Measurements from ENCODE around the gene FBLIM1.

FBLIM1 gene

DNA sequence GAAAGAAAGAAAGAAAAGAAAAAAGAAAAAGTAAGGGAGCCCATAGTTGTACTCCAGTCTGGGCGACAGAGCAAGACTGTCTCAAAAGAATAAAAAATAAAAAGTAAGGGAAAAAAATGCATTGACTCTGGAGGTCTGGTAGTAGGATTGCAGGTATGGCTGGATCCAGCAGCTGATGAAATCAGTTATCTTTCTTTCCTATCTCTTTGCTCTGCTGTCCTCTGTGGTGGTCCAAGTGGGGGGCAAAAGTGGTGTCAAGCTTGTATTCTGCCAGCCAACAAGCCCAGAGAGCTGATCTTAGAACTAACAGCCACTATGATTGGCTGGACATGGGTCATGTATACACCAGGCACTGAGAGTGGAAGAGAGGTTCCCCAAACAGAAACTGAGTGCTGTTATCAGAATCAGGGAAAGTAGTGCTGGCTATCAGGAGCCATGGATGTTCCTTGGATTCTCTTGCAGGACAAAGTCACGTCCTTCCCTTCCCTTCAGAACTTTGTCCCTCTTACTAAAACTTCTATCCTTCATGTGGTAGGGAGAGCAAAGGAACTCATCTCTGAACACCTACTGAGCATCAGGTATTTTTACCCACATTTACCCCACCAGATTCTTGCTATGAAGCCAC is 3.5 kb upstream of the FBLIM1 start:
- WGBS (ENCODE audit: insufficient coverage): 100% methylated on average over 1 of the region's 2 CpGs
- no peak for DNase-seq

DNA sequence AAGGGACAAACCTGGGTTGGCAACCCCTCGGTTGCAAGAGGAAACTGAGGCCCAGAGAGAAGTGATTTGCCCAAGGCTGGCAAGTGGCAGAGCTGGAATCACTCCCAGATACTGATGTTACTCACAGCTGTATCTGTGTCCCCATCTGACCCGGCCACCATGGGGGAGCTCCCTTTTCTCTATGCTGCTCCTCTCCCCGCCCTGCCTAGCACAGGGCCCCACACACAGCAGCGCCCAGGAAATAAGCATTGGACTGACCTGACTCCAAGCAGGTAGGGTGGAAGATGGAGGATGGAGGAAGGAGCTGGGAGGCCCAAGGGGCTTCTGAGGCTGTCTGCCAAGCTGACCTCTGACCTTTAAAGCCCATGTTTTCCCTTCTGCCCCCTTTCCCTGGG is 3.0 kb upstream of the FBLIM1 start:
- no peaks in the 10 kb centered on the region for H3K36me3 ChIP-seq (ENCODE audit: control insufficient read depth in 4 of 4, insufficient read depth in 4 of 4, low read length in 3 of 4)
- peaks cover 0 to 21% (median 12%) of the 10 kb centered on the region in 4 experiments for H3K4me1 ChIP-seq (ENCODE audit: control extremely low read depth in 1 of 4, control insufficient read depth in 4 of 4, insufficient read depth in 4 of 4, low read length in 3 of 4)
- H3K27ac ChIP-seq (ENCODE audit: insufficient read depth in 1 of 2, low read depth in 1 of 2, low read length in 2 of 2, poor library complexity in 1 of 2, severe bottlenecking in 2 of 2): no peak overlapping the region
- 92% methylated on average over 3 of the region's 4 CpGs for WGBS (ENCODE audit: insufficient coverage)
- H3K4me3 ChIP-seq (ENCODE audit: control insufficient read depth in 1 of 7, extremely low read depth in 1 of 7, insufficient read depth in 4 of 7, low read depth in 2 of 7, low read length in 6 of 7): no peak overlapping the region
- no peak for DNase-seq
- ChIA-PET POLR2A (interaction anchor here (0.6 kb wide), 1 partner anchor 552 kb away, joined by 4 read pairs; no protein-coding TSS in a partner anchor), CTCF (interaction anchor here (1.1 kb wide), 1 partner anchor 15 kb away, joined by 4 read pairs; no protein-coding TSS in a partner anchor)
- no peaks in the 10 kb centered on the region for H3K9me3 ChIP-seq (ENCODE audit: control extremely low read depth in 1 of 5, control insufficient read depth in 4 of 5, insufficient read depth in 2 of 5, low read depth in 1 of 5, low read length in 4 of 5)
- H3K27me3 ChIP-seq (replicated peaks in 2 of 5; ENCODE audit: control insufficient read depth in 4 of 5, insufficient read depth in 5 of 5, low read length in 4 of 5): peaks cover 0 to 54% (median 33%) of the 10 kb centered on the region in 5 experiments

More for the DNA sequence above, 3.5 kb upstream of the FBLIM1 start:
- peaks cover 0 to 49% (median 31%) of the 10 kb centered on the region in 5 experiments for H3K27me3 ChIP-seq (replicated peaks in 2 of 5; ENCODE audit: control insufficient read depth in 4 of 5, insufficient read depth in 5 of 5, low read length in 4 of 5)
- ChIA-PET POLR2A (no interaction called here), CTCF (interaction anchor here (1.1 kb wide), 1 partner anchor 14 kb away, joined by 4 read pairs; no protein-coding TSS in a partner anchor)
- H3K9me3 ChIP-seq (ENCODE audit: control extremely low read depth in 1 of 5, control insufficient read depth in 4 of 5, insufficient read depth in 2 of 5, low read depth in 1 of 5, low read length in 4 of 5): no peaks in the 10 kb centered on the region
- no peaks in the 10 kb centered on the region for H3K36me3 ChIP-seq (ENCODE audit: control insufficient read depth in 4 of 4, insufficient read depth in 4 of 4, low read length in 3 of 4)
- H3K27ac ChIP-seq (ENCODE audit: insufficient read depth in 1 of 2, low read depth in 1 of 2, low read length in 2 of 2, poor library complexity in 1 of 2, severe bottlenecking in 2 of 2): no peak overlapping the region
- no peak overlapping the region for H3K4me3 ChIP-seq (ENCODE audit: control insufficient read depth in 1 of 7, extremely low read depth in 1 of 7, insufficient read depth in 4 of 7, low read depth in 2 of 7, low read length in 6 of 7)
- H3K4me1 ChIP-seq (ENCODE audit: control extremely low read depth in 1 of 4, control insufficient read depth in 4 of 4, insufficient read depth in 4 of 4, low read length in 3 of 4): peaks cover 0 to 21% (median 12%) of the 10 kb centered on the region in 4 experiments

DNA sequence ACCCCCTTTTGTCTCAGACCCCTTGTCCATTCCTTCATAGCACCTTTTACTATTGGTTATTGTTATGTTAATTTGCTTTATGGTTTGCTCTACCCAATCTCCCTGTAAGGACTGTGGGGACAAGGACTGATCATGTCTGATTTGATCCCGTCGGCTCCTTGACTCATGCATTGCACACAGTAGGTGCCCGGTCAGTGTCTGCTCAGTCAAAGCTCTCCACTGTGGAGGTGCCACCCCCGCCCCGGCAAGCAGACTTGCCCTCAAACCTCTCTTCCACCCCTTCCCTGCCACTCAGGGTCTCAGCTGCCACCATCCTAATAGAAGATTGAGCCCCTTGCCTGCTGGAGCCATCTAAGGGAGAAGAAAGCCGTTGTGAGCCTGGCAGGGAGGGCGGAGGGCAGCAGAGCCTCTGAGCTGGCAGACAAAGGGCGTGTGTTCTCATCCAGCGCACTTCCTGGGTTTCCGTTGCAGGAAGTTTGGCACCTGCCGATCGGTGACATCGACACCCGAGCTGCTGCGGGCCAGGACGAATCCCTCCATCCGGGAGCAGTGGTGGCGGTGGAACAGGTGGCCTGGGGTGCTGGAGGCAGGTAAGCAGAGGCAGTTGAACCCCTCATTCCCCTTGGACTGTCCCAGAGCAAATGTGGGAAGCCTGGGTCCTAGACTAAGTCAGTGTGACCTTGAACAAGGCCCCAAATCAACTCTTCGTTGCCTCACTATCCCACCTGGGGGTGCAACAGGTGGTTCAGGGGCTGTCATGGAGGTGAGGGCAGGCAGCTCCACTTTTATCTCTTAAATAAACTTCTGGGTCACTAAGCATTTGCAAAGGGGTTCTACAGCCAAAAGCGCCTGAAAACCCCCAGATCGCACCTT is 2.2 kb upstream of the FBLIM1 start:
- H3K27me3 ChIP-seq (replicated peaks in 2 of 5; ENCODE audit: control insufficient read depth in 4 of 5, insufficient read depth in 5 of 5, low read length in 4 of 5): peaks cover 0 to 62% (median 37%) of the 10 kb centered on the region in 5 experiments
- POLR2A ChIA-PET: interaction anchor here (0.6 kb wide), 1 partner anchor 551 kb away, joined by 4 read pairs; no protein-coding TSS in a partner anchor
- 13% methylated on average over 19 of the region's 21 CpGs for WGBS (ENCODE audit: insufficient coverage)

DNA sequence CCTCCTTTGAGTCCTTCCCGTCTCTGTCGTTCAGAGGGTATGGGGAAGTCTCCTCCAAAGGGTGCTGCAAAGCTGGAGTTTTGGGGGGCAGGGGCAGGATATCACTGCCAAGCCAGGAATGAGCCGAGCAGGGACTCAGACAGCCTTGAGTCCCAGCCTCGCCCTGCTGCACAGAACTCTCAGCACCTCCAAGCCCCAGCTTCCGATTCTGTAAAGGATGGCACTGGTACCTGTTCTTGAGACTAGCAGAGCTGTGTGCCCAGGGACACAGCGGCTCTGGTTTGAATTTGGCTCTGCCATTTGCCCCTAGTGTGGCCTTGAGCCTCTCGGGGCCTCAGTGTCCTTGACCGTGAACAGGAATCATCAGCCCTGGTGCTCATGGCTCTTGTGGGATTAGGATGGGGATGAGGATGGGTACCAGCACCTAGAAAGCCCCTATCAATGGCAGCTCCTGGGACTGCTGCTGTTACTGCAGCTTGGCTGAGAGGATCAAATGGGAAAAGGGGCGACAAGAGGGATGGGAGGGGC is 1.5 kb upstream of the FBLIM1 start:
- H3K4me1 ChIP-seq (ENCODE audit: control extremely low read depth in 1 of 4, control insufficient read depth in 4 of 4, insufficient read depth in 4 of 4, low read length in 3 of 4): peaks cover 0 to 21% (median 12%) of the 10 kb centered on the region in 4 experiments
- ChIA-PET CTCF (no interaction called here), POLR2A (no interaction called here)
- peak in 1 of 3 donors; percentile 51 for DNase-seq
- H3K4me3 ChIP-seq (ENCODE audit: control insufficient read depth in 1 of 7, extremely low read depth in 1 of 7, insufficient read depth in 4 of 7, low read depth in 2 of 7, low read length in 6 of 7): no peak overlapping the region
- H3K9me3 ChIP-seq (ENCODE audit: control extremely low read depth in 1 of 5, control insufficient read depth in 4 of 5, insufficient read depth in 2 of 5, low read depth in 1 of 5, low read length in 4 of 5): no peaks in the 10 kb centered on the region
- H3K27ac ChIP-seq (ENCODE audit: insufficient read depth in 1 of 2, low read depth in 1 of 2, low read length in 2 of 2, poor library complexity in 1 of 2, severe bottlenecking in 2 of 2): no peak overlapping the region
- H3K36me3 ChIP-seq (ENCODE audit: control insufficient read depth in 4 of 4, insufficient read depth in 4 of 4, low read length in 3 of 4): no peaks in the 10 kb centered on the region
- 54% methylated on average over 7 of the region's 9 CpGs for WGBS (ENCODE audit: insufficient coverage)
- H3K27me3 ChIP-seq (replicated peaks in 2 of 5; ENCODE audit: control insufficient read depth in 4 of 5, insufficient read depth in 5 of 5, low read length in 4 of 5): peaks cover 0 to 68% (median 37%) of the 10 kb centered on the region in 5 experiments

More for the DNA sequence above, 2.2 kb upstream of the FBLIM1 start:
- peak; percentile 28 to 63 (median 57) for DNase-seq
- Histone ChIP-seq H3K36me3 (ENCODE audit: control insufficient read depth in 4 of 4, insufficient read depth in 4 of 4, low read length in 3 of 4) (no peaks in the 10 kb centered on the region), H3K9me3 (ENCODE audit: control extremely low read depth in 1 of 5, control insufficient read depth in 4 of 5, insufficient read depth in 2 of 5, low read depth in 1 of 5, low read length in 4 of 5) (no peaks in the 10 kb centered on the region), H3K4me3 (ENCODE audit: control insufficient read depth in 1 of 7, extremely low read depth in 1 of 7, insufficient read depth in 4 of 7, low read depth in 2 of 7, low read length in 6 of 7) (peak overlapping the region in 3 of 7 experiments; percentile 19 to 45 (median 36)), H3K27ac (ENCODE audit: insufficient read depth in 1 of 2, low read depth in 1 of 2, low read length in 2 of 2, poor library complexity in 1 of 2, severe bottlenecking in 2 of 2) (no peak overlapping the region), H3K4me1 (ENCODE audit: control extremely low read depth in 1 of 4, control insufficient read depth in 4 of 4, insufficient read depth in 4 of 4, low read length in 3 of 4) (peaks cover 0 to 21% (median 12%) of the 10 kb centered on the region in 4 experiments)
- CTCF ChIA-PET: interaction anchor here (1.1 kb wide), 1 partner anchor 15 kb away, joined by 4 read pairs; no protein-coding TSS in a partner anchor

DNA sequence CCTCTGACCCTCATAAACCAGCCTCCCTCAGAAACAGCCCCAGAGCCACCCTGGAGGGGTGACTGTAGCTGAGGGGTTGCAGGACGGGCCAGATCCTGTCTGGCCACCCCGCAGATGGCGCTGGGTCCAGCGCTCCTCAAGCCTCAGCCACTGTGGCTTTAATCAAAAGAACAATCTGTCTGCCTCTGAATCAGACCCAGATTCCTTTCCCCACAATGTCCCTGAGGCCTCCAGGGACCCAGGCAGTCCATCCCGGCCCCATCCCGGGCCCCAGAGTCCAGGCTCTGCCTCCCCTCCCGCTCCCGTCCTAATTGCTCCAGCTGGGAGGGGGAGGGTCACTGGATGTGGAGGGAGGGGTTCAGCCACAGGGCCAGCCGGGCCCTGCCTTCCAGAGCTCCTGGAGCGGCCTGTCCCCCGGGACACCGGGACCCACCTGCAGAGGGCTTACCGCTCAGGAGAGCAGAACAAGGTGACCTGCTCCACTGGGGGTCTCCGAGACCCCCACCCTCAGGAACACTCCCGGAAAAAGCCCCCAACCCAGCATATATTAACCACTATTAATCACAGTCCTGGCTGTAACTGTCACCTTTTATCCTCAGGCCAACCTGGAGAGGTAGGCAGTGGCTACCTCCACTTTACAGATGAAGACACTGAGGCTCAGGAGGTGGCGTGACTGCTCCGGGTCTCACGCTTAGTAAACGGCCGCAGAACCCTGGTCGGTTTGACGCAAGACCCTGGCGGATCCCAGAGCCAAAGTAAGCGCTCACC is 836 bp upstream of the FBLIM1 start:
- H3K27me3 ChIP-seq (replicated peaks in 2 of 5; ENCODE audit: control insufficient read depth in 4 of 5, insufficient read depth in 5 of 5, low read length in 4 of 5): peaks cover 0 to 74% (median 37%) of the 10 kb centered on the region in 5 experiments
- POLR2A ChIA-PET: no interaction called here
- H3K36me3 ChIP-seq (ENCODE audit: control insufficient read depth in 4 of 4, insufficient read depth in 4 of 4, low read length in 3 of 4): no peaks in the 10 kb centered on the region
- peaks cover 0 to 21% (median 12%) of the 10 kb centered on the region in 4 experiments for H3K4me1 ChIP-seq (ENCODE audit: control extremely low read depth in 1 of 4, control insufficient read depth in 4 of 4, insufficient read depth in 4 of 4, low read length in 3 of 4)
- H3K27ac ChIP-seq (ENCODE audit: insufficient read depth in 1 of 2, low read depth in 1 of 2, low read length in 2 of 2, poor library complexity in 1 of 2, severe bottlenecking in 2 of 2): no peak overlapping the region
- H3K4me3 ChIP-seq (ENCODE audit: control insufficient read depth in 1 of 7, extremely low read depth in 1 of 7, insufficient read depth in 4 of 7, low read depth in 2 of 7, low read length in 6 of 7): no peak overlapping the region
- WGBS (ENCODE audit: insufficient coverage): 10% methylated on average over 19 of the region's 24 CpGs
- H3K9me3 ChIP-seq (ENCODE audit: control extremely low read depth in 1 of 5, control insufficient read depth in 4 of 5, insufficient read depth in 2 of 5, low read depth in 1 of 5, low read length in 4 of 5): no peaks in the 10 kb centered on the region
- DNase-seq: no peak
- CTCF ChIA-PET: no interaction called here

DNA sequence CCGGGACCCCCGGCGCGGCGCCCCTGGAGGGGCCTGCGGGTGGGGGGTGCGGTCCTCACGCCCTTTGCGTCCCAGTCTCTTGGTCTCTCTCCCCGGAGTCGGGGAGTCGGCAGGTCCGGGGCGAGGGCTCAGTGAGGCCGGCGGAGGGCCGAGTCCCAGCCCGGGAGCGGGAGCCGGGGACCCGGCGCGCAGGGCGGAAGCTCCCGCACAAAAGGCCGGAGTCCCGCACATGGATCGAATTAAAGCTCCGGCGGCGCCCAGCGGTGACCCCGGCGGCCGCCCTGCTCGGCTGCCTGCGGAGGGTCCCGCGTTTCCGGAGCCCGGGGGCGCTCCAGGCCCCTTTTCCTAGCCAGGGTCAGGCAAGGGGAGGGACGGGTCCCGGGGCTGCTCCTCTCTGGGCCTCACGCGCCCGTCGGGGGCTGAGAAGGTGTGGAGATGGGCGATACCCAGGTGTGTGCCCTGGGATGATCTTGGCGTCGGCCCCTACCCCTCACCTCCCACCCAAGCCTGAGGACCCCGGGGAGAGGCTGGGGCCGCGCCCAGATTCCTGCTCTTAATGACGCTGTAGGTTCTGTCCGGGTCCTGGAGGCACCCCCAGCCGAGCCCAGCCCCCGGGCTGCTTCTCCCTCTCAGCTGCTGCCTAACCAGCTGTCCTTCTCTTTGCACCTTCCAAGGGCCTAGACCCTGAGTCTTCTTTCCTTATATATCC is 512 bp downstream of the FBLIM1 start:
- DNase-seq: no peak
- peaks cover 0 to 75% (median 37%) of the 10 kb centered on the region in 5 experiments for H3K27me3 ChIP-seq (replicated peaks in 2 of 5; ENCODE audit: control insufficient read depth in 4 of 5, insufficient read depth in 5 of 5, low read length in 4 of 5)
- no peaks in the 10 kb centered on the region for H3K36me3 ChIP-seq (ENCODE audit: control insufficient read depth in 4 of 4, insufficient read depth in 4 of 4, low read length in 3 of 4)
- ChIA-PET POLR2A (no interaction called here), CTCF (no interaction called here)
- 1% methylated on average over 37 of the region's 58 CpGs for WGBS (ENCODE audit: insufficient coverage)
- H3K9me3 ChIP-seq (ENCODE audit: control extremely low read depth in 1 of 5, control insufficient read depth in 4 of 5, insufficient read depth in 2 of 5, low read depth in 1 of 5, low read length in 4 of 5): no peaks in the 10 kb centered on the region
- H3K27ac ChIP-seq (ENCODE audit: insufficient read depth in 1 of 2, low read depth in 1 of 2, low read length in 2 of 2, poor library complexity in 1 of 2, severe bottlenecking in 2 of 2): no peak overlapping the region
- H3K4me3 ChIP-seq (ENCODE audit: control insufficient read depth in 1 of 7, extremely low read depth in 1 of 7, insufficient read depth in 4 of 7, low read depth in 2 of 7, low read length in 6 of 7): peak overlapping the region in 6 of 7 experiments; percentile 15 to 59 (median 48)
- peaks cover 0 to 21% (median 12%) of the 10 kb centered on the region in 4 experiments for H3K4me1 ChIP-seq (ENCODE audit: control extremely low read depth in 1 of 4, control insufficient read depth in 4 of 4, insufficient read depth in 4 of 4, low read length in 3 of 4)
